Retinal pigment epithelial cell (primary cell): ENCODE data around the gene GMPR.

Experiments used
- DNase-seq: peaks from one replicate; pipeline ENCODE4 v3.0.0-alpha.2; 2010; ENCODE audit warnings: low read depth
- H3K4me3 ChIP-seq: 2 replicates; pipeline ENCODE4 v1.5.1; 2011; ENCODE audit warnings: mild to moderate bottlenecking, low read length, control low read depth, moderate library complexity
- TF ChIP-seq, protein P1 (sequence below): conservative IDR thresholded peaks from 2 replicates; pipeline ENCODE4 v1.5.1; 2011; ENCODE audit warnings: low read depth, low read length, control low read depth, inconsistent platforms

GMPR gene

DNA sequence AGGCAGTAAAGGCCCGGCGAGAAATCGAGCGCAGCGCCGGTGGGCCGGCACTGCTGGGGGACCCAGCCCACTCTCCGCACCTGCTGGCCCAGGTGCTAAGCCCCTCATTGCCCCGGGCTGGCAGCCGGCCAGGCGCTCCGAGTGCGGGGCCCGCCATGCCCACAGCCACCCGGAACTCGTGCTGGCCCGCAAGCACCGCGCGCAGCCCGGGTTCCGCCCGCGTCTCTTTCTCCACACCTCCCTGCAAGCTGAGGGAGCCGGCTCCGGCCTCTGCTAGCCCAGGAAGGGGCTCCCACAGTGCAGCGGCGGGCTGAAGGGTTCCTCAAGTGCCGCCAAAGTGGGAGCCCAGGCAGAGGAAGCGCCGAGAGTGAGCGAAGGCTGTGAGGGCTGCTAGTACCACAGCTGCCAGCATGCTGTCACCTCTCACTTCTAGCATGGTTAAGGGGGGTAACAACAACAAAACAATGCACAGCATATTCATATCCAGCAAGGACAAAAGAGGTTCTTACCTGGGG is 11.3 kb upstream of the GMPR start:
- H3K4me3 ChIP-seq = no peak overlapping the region
- TF ChIP-seq, protein P1, sequence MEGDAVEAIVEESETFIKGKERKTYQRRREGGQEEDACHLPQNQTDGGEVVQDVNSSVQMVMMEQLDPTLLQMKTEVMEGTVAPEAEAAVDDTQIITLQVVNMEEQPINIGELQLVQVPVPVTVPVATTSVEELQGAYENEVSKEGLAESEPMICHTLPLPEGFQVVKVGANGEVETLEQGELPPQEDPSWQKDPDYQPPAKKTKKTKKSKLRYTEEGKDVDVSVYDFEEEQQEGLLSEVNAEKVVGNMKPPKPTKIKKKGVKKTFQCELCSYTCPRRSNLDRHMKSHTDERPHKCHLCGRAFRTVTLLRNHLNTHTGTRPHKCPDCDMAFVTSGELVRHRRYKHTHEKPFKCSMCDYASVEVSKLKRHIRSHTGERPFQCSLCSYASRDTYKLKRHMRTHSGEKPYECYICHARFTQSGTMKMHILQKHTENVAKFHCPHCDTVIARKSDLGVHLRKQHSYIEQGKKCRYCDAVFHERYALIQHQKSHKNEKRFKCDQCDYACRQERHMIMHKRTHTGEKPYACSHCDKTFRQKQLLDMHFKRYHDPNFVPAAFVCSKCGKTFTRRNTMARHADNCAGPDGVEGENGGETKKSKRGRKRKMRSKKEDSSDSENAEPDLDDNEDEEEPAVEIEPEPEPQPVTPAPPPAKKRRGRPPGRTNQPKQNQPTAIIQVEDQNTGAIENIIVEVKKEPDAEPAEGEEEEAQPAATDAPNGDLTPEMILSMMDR = no peak
- DNase-seq = no peak

DNA sequence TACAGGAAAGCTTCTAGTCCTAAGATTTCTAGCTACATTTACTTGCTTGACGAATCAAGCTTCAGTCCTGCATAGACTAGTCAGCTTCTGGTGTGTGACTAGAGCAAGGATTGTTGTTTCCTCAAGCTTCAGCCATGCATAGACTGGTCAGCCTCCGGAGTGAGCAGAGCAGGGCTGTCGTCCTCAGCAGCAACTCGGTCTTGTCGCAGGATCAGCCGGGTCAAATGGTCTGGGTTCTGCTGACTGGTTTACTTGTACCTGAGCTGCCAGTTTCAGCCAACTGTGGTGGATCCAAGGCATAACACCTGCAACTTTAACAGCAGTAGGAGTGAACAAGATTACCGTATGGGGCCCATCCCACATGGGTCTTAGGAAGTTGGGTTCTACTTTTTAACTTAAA is 10.8 kb upstream of the GMPR start:
- no peak for DNase-seq
- TF ChIP-seq, protein P1 = no peak
- H3K4me3 ChIP-seq = no peak overlapping the region

DNA sequence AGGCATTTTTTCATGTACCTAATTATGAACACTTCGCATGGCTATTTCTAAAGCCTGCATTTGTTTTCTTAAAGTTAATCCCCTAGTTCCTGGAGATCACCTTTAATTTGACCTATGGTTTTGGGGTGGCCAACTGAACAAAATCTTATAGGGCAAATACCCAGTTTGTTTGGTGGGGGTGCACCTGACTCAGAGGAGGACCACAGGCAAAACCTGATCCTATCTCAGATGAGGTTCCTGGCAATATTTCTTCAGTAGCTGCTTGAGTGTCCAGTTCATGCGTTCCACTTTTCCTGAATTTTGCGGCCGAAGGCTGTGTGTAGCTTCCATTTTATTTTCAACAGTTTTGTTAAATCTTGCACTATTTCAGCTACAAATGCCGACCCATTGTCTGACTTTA is 10.3 kb upstream of the GMPR start:
- H3K4me3 ChIP-seq = no peak overlapping the region
- no peak for DNase-seq
- TF ChIP-seq, protein P1 = no peak

DNA sequence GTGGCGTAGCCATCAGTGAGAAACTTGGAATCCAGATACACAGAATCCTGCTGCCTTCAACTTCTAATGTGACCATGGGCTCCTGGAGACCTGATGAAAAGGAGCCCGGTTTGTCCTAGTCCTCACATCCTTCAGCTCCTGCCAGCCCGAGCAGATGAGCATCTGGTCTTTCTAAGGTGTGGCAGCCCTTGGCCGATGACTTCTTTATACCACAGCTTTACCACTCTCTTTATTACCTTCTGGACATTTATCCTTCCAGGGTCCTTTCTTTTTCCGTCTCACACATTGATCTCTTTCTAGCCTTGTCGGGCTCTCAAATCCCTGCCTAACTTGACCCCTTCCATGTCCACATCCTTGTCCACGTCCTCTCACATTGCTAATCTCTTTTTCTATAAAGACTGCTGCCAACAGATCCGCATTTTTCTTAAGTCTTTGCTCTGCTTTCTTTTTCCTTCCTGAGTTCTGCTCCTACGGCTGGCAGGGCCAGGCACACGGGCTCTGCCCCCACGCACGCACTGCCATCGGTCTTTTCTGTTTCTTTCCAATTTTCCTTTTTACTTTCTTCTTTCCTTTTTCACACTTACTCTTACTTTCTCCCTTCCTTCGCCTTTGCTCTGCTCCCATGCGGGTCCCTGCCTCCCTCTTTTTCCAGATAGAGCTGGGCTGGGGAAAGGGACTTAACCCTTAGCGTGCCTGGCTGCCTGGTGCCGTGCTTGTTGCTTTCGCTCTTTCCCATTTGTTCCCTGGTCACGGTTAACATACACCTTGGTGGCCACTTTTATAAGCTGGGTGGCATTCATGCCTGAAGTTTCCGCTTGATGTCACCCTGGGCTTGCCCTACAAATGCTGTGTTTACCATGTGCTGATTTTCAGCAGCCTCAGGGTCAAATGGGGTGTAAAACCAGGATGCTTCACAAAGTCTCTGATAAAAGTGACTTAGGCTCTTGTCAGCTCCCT is 9.4 kb upstream of the GMPR start:
- H3K4me3 ChIP-seq = no peak overlapping the region
- no peak for DNase-seq
- TF ChIP-seq, protein P1 = no peak

DNA sequence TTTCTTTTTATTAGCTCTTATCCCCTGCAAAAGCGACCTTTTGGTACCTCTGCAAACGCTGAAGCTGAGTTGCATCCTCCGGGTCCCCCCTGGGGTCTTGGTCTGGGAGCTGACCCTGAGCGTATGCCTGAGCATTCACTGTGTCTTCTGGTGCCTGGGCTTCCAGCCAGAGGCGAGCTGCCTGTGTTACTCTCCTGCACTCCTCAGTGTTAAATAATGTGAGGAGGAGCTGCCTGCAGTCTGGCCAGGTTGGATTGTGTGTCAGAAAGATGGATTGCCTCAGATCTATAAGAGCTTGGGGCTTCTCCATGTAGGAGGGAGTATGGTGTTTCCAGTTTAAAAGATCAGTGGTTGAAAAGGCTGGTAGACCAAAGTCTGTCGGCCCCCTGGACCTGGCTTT is 8.7 kb upstream of the GMPR start:
- no peak for DNase-seq
- H3K4me3 ChIP-seq = no peak overlapping the region
- TF ChIP-seq, protein P1 = no peak

DNA sequence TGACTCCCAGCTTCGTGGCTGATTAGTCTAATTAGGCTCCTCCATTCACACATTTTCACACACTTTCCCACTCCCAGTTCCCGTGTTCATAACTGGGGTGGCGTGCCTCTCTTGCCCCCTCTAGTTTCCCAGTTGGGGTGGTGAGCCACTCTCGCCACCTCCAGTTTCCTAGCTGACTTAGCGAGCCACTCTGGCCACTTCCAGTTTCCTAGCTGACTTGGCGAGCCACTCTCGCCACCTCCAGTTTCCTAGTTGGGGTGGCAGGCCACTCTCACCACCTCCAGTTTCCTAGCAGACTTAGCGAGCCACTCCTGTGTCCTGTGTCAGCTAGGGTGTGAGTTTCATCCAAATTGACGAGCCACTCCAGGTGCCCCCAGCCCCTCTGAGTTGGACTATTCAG is 7.4 kb upstream of the GMPR start:
- H3K4me3 ChIP-seq = no peak overlapping the region
- TF ChIP-seq, protein P1 = no peak

DNA sequence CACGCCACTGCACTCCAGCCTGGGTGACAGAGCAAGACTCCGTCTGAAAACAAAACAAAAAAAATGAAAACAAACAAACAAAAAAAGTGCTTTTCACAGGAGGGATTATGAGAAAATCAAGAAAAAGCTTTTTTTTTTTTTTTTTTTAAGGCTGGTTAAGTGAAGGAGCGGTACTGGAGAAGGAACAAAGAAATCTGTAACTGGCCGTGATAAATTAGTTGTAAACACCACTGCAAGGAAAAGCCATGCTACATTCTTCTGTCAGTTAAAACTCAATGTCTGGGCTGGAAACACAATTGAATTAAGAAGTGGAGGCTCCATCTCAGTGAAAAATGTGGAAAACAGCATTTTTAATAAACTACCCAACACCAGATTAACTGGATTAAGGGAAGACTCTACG is 6.3 kb upstream of the GMPR start:
- no peak for DNase-seq
- TF ChIP-seq, protein P1 = no peak

More for the DNA sequence above, 7.4 kb upstream of the GMPR start:
- DNase-seq = no peak

More for the DNA sequence above, 6.3 kb upstream of the GMPR start:
- no peak overlapping the region for H3K4me3 ChIP-seq
